GM21515 (cell line): ENCODE results near the gene ODAD3.
"Not testable (repeated sequence)": the region's sequence is repeated elsewhere in the genome, so short reads cannot be mapped to it uniquely, and the experiment has no call there.

Experiments
- ATAC-seq: cut with Tn5 transposase; IDR thresholded peaks from one replicate; pipeline ENCODE4 v1.9.1; 2021; ENCODE audit not compliant: unreplicated experiment

The ODAD3 gene

DNA sequence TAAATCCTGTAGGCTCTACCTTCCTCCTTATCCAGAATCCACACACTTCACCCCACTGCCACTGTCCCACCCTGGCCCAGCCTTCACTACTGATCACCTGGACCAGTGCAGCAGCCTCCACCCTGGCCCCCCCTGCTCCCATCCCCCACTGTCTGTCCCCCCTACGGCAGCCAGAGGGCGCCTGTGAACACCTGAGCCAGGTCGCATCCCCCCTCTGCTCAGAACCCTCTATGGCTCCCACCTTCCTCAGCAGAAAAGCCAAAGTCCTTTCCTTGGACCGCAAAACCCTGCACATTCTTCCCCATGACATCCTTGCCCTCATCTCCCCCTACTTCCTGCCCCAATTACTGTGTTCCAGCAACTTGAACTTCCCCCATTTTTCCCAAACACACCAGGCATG is 25.3 kb upstream of the ODAD3 start:
- ATAC-seq = no peak

DNA sequence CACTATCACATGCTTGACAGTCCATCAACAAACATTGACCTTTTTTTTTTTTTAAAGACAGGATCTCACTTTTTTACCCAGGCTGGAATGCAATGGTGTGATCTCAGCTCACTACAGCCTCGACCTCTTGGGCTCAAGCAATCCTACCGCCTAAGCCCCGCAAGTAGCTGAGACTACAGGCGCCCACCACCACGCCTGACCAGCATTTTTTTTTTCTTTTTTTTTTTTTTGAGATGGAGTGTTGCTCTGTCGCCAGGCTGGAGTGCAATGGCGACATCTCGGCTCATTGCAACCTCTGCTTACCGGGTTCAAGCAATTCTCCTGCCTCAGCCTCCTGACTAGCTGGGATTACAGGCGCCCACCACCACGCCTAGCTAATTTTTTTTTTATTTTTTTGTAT is 24.0 kb upstream of the ODAD3 start:
- not testable (repeated sequence) for ATAC-seq

DNA sequence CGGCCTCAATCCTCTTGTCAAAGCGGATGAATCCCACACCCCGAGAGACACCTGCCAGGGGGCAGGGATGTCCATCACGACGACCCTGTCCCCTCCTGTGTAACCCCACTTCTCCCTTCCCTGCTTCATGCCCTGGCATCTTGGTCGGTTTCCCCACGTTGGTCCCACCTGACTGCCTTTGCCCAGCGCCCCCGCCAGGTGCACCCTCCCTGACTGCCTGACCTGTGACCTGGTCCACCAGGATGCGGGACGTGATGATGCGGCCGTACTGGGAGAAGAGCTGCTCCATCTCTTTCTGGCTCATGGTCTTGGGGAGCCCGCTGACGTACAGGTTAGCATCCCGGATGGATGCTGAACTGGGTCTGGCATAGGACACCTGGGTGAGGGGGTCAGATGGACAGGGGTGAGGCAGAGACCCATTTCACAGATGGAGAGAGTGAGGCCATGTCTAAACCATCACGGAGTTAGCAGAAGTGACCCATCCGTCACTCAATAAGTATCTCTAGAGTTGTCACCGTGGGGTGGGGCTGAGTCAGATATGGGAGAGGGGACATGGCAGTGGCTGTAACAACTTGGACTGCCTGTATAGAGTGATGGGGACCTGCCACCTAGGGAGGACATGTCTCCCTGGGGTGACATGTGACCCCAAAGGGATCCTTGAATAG is 23.4 kb upstream of the ODAD3 start:
- no peak for ATAC-seq

GRCh38 chr19:11457831-11458230 is 22.9 kb upstream of the ODAD3 start:
- no peak for ATAC-seq

- no peak for ATAC-seq
Measured at GRCh38 chr19:11457115-11457514, 22.2 kb upstream of the ODAD3 start.

DNA sequence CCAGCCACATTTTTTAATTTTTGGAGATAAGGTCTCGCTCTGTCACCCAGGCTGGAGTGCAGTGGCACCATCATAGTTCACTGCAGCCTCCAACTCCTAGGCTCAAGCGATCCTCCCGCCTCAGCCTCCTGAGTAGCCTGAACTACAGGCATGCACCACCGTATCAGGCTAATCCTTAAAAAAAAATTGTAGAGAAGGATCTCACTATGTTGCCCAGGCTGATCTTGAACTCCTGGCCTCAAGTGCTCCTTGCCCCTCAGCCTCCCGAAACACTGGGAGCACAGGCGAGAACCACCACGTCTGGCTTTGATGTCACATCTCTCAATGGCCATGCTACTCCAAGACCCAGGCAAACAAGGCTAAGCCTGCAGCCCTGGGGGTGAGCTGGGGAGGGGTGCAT is 21.7 kb upstream of the ODAD3 start:
- no peak for ATAC-seq

- not testable (repeated sequence) for ATAC-seq
Measured at GRCh38 chr19:11455233-11455554, 20.3 kb upstream of the ODAD3 start.

GRCh38 chr19:11453468-11454341 is 18.8 kb upstream of the ODAD3 start:
- no peak for ATAC-seq

DNA sequence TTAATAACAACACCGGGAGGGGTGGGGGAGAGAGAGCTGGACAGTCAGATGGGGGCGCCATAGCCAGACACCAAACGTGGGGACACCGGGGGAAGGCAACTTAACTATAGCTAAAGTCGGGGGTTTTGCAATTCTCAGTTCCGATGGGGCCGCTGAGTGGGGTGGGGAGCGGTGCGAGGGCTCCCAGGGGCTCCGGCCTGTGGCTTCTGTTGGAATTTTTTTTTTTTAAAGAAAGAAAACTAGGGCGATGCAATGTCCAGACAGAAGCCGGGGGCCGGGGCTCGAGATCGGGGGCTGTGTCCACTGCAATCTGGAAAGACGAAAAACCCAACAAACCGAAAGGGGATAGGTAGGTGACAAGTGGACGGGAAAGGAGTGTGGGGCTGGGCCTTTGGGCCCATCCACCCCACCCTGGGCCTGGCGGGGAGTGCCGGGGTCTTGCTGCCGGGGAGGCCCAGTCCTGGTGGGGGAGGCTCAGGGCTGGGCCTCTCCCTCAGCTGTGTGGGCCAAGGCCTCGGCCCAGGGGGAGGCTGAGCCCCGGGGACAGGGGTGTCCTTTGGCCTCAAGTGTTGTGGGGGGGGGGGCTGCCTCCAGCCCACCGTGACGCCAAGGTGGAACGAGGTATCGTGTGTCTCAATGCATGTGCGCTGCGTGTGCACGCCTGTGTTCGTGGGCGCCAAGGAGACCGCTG is 17.8 kb upstream of the ODAD3 start:
- ATAC-seq = no peak

- ATAC-seq = no peak
Measured at GRCh38 chr19:11451871-11452619, 17.1 kb upstream of the ODAD3 start.

- no peak for ATAC-seq
Measured at GRCh38 chr19:11451327-11451870, 16.5 kb upstream of the ODAD3 start.

DNA sequence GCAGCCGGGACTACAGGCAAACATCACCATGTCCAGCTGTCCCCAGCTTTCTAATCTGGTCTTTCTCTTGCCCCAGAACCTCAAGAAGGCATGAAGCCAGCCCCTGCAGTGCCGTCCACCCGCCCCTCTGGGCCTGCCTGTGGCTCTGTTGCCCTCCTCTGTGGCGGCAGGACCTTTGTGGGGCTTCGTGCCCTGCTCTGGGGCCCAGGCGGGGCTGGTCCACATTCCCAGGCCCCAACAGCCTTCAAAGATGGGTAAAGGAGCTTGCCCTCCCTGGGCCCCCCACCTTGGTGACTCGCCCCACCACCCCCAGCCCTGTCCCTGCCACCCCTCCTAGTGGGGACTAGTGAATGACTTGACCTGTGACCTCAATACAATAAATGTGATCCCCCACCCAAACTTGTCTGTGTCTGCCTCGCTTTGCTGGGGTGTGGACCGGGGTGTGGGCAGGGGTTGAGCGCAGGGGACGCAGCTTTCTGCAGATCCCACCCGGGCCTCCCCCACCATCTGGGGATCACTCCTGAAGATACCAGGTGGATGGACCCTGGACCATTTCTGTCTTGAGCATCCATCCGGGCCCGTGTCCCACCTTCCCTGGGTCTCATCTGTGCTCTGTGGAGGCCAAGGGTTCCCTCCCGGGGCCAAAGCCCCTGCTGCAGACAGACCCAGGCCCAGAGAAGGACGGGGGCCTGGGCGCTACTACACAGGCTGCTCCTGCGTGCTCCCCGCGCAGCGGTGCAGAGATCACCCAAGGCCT is 15.8 kb upstream of the ODAD3 start:
- ATAC-seq = no peak

GRCh38 chr19:11448923-11449554 is 14.1 kb upstream of the ODAD3 start:
- ATAC-seq = no peak

DNA sequence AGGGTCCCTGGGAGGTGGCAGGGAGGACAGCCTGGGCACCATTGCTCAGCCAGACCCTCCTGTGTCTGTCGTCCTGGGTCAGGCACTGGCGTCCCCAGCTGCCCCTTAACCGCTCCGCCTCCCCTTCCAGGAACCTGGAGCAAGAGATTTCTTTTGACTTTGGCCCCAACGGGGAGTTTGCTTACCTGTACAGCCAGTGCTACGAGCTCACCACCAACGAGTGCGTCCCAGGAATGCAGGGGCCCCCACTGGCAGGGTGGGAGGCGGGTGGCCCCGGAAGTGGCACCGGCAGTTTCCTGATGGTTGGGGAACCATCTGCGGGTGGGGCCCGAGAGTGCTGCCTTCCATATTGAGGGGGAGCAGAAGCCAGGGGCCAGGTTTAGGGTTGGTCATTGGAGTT is 13.5 kb upstream of the ODAD3 start:
- ATAC-seq = no peak

GRCh38 chr19:11447347-11448262 is 12.7 kb upstream of the ODAD3 start:
- ATAC-seq = no peak

DNA sequence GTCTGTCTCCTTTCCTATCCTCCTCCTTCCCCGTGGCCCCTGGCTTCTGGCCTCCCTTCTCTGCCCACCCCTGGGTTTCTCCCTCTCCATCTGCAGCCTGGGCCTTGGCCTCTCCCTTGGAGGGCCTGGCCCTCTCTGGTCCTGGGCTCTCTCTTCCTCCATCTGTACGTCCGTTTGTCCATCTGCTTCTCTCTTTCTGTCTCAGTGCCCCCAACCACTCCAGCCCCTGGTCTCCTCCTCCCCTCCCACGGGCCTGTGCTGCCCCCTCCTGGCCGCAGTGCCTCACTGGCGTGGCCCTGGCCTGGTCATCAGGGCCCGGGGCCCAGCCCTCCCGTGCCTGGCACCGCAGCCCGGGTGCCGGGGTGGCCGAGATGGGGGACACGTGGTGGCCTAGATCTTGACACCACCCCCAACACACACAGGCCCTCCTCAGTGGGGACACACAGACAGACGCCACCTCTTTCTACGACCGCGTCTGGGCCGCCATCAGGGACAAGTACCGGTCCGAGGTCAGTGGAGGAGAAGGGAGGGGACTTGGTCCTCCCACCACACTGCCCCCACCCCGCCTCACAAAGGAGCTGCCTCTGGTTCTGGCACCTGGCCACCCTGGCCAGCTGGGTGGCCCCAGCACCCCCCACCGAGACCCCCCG is 11.9 kb upstream of the ODAD3 start:
- ATAC-seq = no peak

DNA sequence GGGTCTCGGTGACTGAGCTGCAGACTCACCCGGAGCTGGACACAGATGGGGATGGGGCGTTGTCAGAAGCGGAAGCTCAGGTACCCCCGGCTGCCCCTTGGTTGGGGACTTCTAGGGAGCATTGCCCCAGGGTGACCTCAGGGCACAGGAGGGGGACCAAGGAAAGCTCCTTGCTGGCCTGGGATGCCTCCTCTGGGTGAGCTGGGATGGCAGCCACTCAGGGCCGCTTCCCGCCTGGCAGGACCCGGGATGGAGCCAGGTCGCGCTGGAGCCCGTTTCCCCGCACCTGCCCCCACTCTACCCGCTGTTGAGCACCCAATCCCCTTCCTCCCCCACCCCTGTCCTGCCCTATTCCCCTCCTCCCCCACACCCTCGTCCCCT is 11.3 kb upstream of the ODAD3 start:
- ATAC-seq = no peak

- ATAC-seq = no peak
Measured at GRCh38 chr19:11445141-11445540, 10.2 kb upstream of the ODAD3 start.
